Measurements from ENCODE around the gene PHLDA3.

Gene PHLDA3

GRCh38 chr1:201463071-201463552 lies 5.9 kb downstream of the PHLDA3 start:
- TF ChIP-seq CTCF (IDR thresholded peaks at IDR 0.05; ENCODE audit: low read length) (0 out of 2 replicates have a peak, but pooled peaks have one; percentile 6), EZH2 (optimal IDR thresholded peaks at IDR 0.05; ENCODE audit: low read depth, low read length) (no peak), EZH2phosphoT487 (IDR thresholded peaks at IDR 0.05; ENCODE audit: low read length) (no peak)
- Histone ChIP-seq H3K36me3 (replicated peaks; ENCODE audit: insufficient read depth, low read length) (no peaks in the 10 kb centered on the region), H3K4me2 (ENCODE audit: low read depth, low read length) (no peak overlapping the region), H4K20me1 (ENCODE audit: insufficient read depth, low read length) (no peaks in the 10 kb centered on the region), H3K4me1 (ENCODE audit: low read length) (no peaks in the 10 kb centered on the region), H3K27ac (ENCODE audit: low read length) (no peak overlapping the region), H3K9me2 (replicated peaks; ENCODE audit: insufficient read depth, low read length) (no peaks in the 10 kb centered on the region), H3K79me2 (ENCODE audit: low read length) (no peaks in the 10 kb centered on the region), H3K9me3 (replicated peaks; ENCODE audit: insufficient read depth, low read length) (no peaks in the 10 kb centered on the region), H3K9ac (ENCODE audit: low read length) (no peak overlapping the region), H3K27me3 (replicated peaks; ENCODE audit: insufficient read depth, low read length) (peaks cover 3% of the 10 kb centered on the region; the same call in 1 of the 2 replicates), H3K4me3 (ENCODE audit: low read length) (no peak overlapping the region), H2AFZ (ENCODE audit: low read length) (no peak overlapping the region), H3F3A (ENCODE audit: insufficient read depth, low read length) (no peaks in the 10 kb centered on the region)
- no peak for DNase-seq

GRCh38 chr1:201461645-201462441 lies 7.1 kb downstream of the PHLDA3 start:
- H3F3A ChIP-seq (ENCODE audit: insufficient read depth, low read length), result no peaks in the 10 kb centered on the region
- no peak overlapping the region for H3K9ac ChIP-seq (ENCODE audit: low read length)
- H2AFZ ChIP-seq (ENCODE audit: low read length), result no peak overlapping the region
- no peaks in the 10 kb centered on the region for H3K79me2 ChIP-seq (ENCODE audit: low read length)
- TF ChIP-seq CTCF (IDR thresholded peaks at IDR 0.05; ENCODE audit: low read length) (no peak), EZH2 (optimal IDR thresholded peaks at IDR 0.05; ENCODE audit: low read depth, low read length) (no peak)
- no peaks in the 10 kb centered on the region for H4K20me1 ChIP-seq (ENCODE audit: insufficient read depth, low read length)
- no peak for DNase-seq
- no peak overlapping the region for H3K27ac ChIP-seq (ENCODE audit: low read length)
- H3K9me2 ChIP-seq (replicated peaks; ENCODE audit: insufficient read depth, low read length), result no peaks in the 10 kb centered on the region
- H3K4me1 ChIP-seq (ENCODE audit: low read length), result no peaks in the 10 kb centered on the region
- H3K4me2 ChIP-seq (ENCODE audit: low read depth, low read length), result no peak overlapping the region
- no peaks in the 10 kb centered on the region; the same call in 1 of the 2 replicates for H3K27me3 ChIP-seq (replicated peaks; ENCODE audit: insufficient read depth, low read length)
- H3K9me3 ChIP-seq (replicated peaks; ENCODE audit: insufficient read depth, low read length), result no peaks in the 10 kb centered on the region
- H3K36me3 ChIP-seq (replicated peaks; ENCODE audit: insufficient read depth, low read length), result no peaks in the 10 kb centered on the region
- no peak overlapping the region for H3K4me3 ChIP-seq (ENCODE audit: low read length)

GRCh38 chr1:201460814-201461644 lies 8.0 kb downstream of the PHLDA3 start:
- DNase-seq, result no peak
- no peak overlapping the region for H3K27ac ChIP-seq (ENCODE audit: low read length)

More at GRCh38 chr1:201460814-201461644, 8.0 kb downstream of the PHLDA3 start:
- no peak overlapping the region for H3K9ac ChIP-seq (ENCODE audit: low read length)
- no peaks in the 10 kb centered on the region for H4K20me1 ChIP-seq (ENCODE audit: insufficient read depth, low read length)
- H3K4me2 ChIP-seq (ENCODE audit: low read depth, low read length), result no peak overlapping the region
- H3K36me3 ChIP-seq (replicated peaks; ENCODE audit: insufficient read depth, low read length), result no peaks in the 10 kb centered on the region
- H3K4me1 ChIP-seq (ENCODE audit: low read length), result no peaks in the 10 kb centered on the region
- no peak overlapping the region for H3K4me3 ChIP-seq (ENCODE audit: low read length)
- TF ChIP-seq EZH2phosphoT487 (IDR thresholded peaks at IDR 0.05; ENCODE audit: low read length) (no peak), CTCF (IDR thresholded peaks at IDR 0.05; ENCODE audit: low read length) (no peak), EZH2 (optimal IDR thresholded peaks at IDR 0.05; ENCODE audit: low read depth, low read length) (no peak)
- no peaks in the 10 kb centered on the region for H3K79me2 ChIP-seq (ENCODE audit: low read length)
- no peaks in the 10 kb centered on the region for H3K9me2 ChIP-seq (replicated peaks; ENCODE audit: insufficient read depth, low read length)
- H3K27me3 ChIP-seq (replicated peaks; ENCODE audit: insufficient read depth, low read length), result no peaks in the 10 kb centered on the region; the same call in 1 of the 2 replicates
- H3K9me3 ChIP-seq (replicated peaks; ENCODE audit: insufficient read depth, low read length), result no peaks in the 10 kb centered on the region
- H2AFZ ChIP-seq (ENCODE audit: low read length), result no peak overlapping the region
- no peaks in the 10 kb centered on the region for H3F3A ChIP-seq (ENCODE audit: insufficient read depth, low read length)

Data from MM.1S (cell line).